IMR-90 (cell line): ENCODE results near the gene FLRT1.

ENCODE experiments used
- CTCF ChIP-seq: conservative IDR thresholded peaks from 2 replicates; pipeline ENCODE4 v1.5.1; 2012; ENCODE audit warnings: mild to moderate bottlenecking, low read depth, low read length, improper control_type of control experiment
- POLR2A ChIP-seq: IDR thresholded peaks from 2 replicates; pipeline ENCODE4 v1.6.1; 2012; ENCODE audit warnings: mild to moderate bottlenecking, low read depth, low read length
- RAD21 ChIP-seq: IDR thresholded peaks from 2 replicates; pipeline ENCODE4 v1.6.1; 2012; ENCODE audit warnings: low read length, improper control_type of control experiment
- RCOR1 ChIP-seq: IDR thresholded peaks from 2 replicates; pipeline ENCODE4 v1.6.1; 2012; ENCODE audit warnings: mild to moderate bottlenecking, low read length, improper control_type of control experiment; ENCODE audit not compliant: insufficient replicate concordance

- TF ChIP-seq CTCF (no peak), RAD21 (no peak), POLR2A (no peak), RCOR1 (no peak)
Observed at GRCh38 chr11:64011371-64011770, 24.4 kb upstream of the FLRT1 start.
